WERI-Rb-1 (cell line): ENCODE results near the gene TBL1XR1.

Experiments used
- DNase-seq: peaks from one replicate; pipeline ENCODE4 v3.0.0-alpha.2; 2020
- H3K27ac ChIP-seq: fragments of 250-450 bp; sonication (Bioruptor Pico); 2 replicates; pipeline ENCODE4 v1.5.1; 2020; ENCODE audit warnings: mild to moderate bottlenecking, moderate library complexity
- H3K27me3 ChIP-seq: fragments of 250-450 bp; sonication (Bioruptor Pico); 2 replicates; pipeline ENCODE4 v1.5.1; 2021; ENCODE audit warnings: mild to moderate bottlenecking, low read depth, moderate library complexity; ENCODE audit not compliant: insufficient read depth, severe bottlenecking
- H3K36me3 ChIP-seq: fragments of 250-450 bp; sonication (Bioruptor Pico); 2 replicates; pipeline ENCODE4 v1.5.1; 2020; ENCODE audit warnings: mild to moderate bottlenecking, moderate library complexity
- H3K4me3 ChIP-seq: 2 replicates; pipeline ENCODE4 v1.5.1; 2011; ENCODE audit warnings: low read depth, mild to moderate bottlenecking, control low read depth, low read length
- H3K9me3 ChIP-seq: fragments of 250-450 bp; sonication (Bioruptor Pico); 2 replicates; pipeline ENCODE4 v1.5.1; 2021; ENCODE audit warnings: mild to moderate bottlenecking, moderate library complexity; ENCODE audit not compliant: severe bottlenecking
- CTCF ChIP-seq: IDR thresholded peaks from 2 replicates; pipeline ENCODE4 v1.5.1; 2011; ENCODE audit warnings: low read depth, mild to moderate bottlenecking, control low read depth, inconsistent platforms, low read length

The TBL1XR1 gene

GRCh38 chr3:177071496-177072156 is 125.7 kb downstream of the TBL1XR1 start:
- no peaks in the 10 kb centered on the region for H3K27me3 ChIP-seq

GRCh38 chr3:177069514-177070329 is 127.6 kb downstream of the TBL1XR1 start:
- Histone ChIP-seq H3K27me3 (no peaks in the 10 kb centered on the region), H3K4me3 (no peak overlapping the region), H3K27ac (no peak overlapping the region), H3K9me3 (no peaks in the 10 kb centered on the region), H3K36me3 (no peaks in the 10 kb centered on the region; the same call in none of the 2 replicates)
- TF ChIP-seq CTCF: no peak
- peak; percentile 11 for DNase-seq

More at GRCh38 chr3:177071496-177072156, 125.7 kb downstream of the TBL1XR1 start:
- Histone ChIP-seq H3K4me3 (no peak overlapping the region), H3K27ac (no peak overlapping the region), H3K9me3 (no peaks in the 10 kb centered on the region), H3K36me3 (peaks cover 6% of the 10 kb centered on the region)
- TF ChIP-seq CTCF: no peak
- DNase-seq: no peak

GRCh38 chr3:177068967-177069366 is 128.3 kb downstream of the TBL1XR1 start:
- Histone ChIP-seq H3K9me3 (no peaks in the 10 kb centered on the region), H3K27ac (no peak overlapping the region), H3K36me3 (no peaks in the 10 kb centered on the region; the same call in none of the 2 replicates), H3K27me3 (no peaks in the 10 kb centered on the region), H3K4me3 (no peak overlapping the region)
- TF ChIP-seq CTCF: no peak
- no peak for DNase-seq

GRCh38 chr3:177066068-177066467 is 131.2 kb downstream of the TBL1XR1 start:
- H3K4me3 ChIP-seq: no peak overlapping the region
- no peaks in the 10 kb centered on the region for H3K27me3 ChIP-seq
- peaks cover 6% of the 10 kb centered on the region for H3K36me3 ChIP-seq
- DNase-seq: no peak
- H3K27ac ChIP-seq: no peak overlapping the region
- H3K9me3 ChIP-seq: no peaks in the 10 kb centered on the region
- no peak for TF ChIP-seq CTCF

GRCh38 chr3:177065285-177066033 is 131.8 kb downstream of the TBL1XR1 start:
- Histone ChIP-seq H3K27me3 (no peaks in the 10 kb centered on the region), H3K4me3 (no peak overlapping the region), H3K27ac (no peak overlapping the region), H3K9me3 (no peaks in the 10 kb centered on the region), H3K36me3 (peaks cover 7% of the 10 kb centered on the region)
- no peak for DNase-seq
- TF ChIP-seq CTCF: no peak
